Testis (tissue), 2 donors: ENCODE measurements around the gene RBP4.

ENCODE experiments used
- POLR2A ChIP-seq: fragments of 450-650 bp; IDR thresholded peaks from one replicate; pipeline ENCODE4 v1.6.1; 2017; ENCODE audit warnings: antibody characterized with exemption, mild to moderate bottlenecking, moderate library complexity
- TF ChIP-seq, protein P1 (sequence below), 3 experiments: fragments of 450-650 bp in 2 of 3; fragments of 200-600 bp in 1 of 3; sonication (generic) in 1 of 3; IDR thresholded peaks; one replicate each; pipeline ENCODE4 v1.5.1; 2016 to 2019; ENCODE audit warnings: antibody characterized with exemption in 3 of 3, mild to moderate bottlenecking in 2 of 3, moderate library complexity in 1 of 3

- TF ChIP-seq, protein P1, sequence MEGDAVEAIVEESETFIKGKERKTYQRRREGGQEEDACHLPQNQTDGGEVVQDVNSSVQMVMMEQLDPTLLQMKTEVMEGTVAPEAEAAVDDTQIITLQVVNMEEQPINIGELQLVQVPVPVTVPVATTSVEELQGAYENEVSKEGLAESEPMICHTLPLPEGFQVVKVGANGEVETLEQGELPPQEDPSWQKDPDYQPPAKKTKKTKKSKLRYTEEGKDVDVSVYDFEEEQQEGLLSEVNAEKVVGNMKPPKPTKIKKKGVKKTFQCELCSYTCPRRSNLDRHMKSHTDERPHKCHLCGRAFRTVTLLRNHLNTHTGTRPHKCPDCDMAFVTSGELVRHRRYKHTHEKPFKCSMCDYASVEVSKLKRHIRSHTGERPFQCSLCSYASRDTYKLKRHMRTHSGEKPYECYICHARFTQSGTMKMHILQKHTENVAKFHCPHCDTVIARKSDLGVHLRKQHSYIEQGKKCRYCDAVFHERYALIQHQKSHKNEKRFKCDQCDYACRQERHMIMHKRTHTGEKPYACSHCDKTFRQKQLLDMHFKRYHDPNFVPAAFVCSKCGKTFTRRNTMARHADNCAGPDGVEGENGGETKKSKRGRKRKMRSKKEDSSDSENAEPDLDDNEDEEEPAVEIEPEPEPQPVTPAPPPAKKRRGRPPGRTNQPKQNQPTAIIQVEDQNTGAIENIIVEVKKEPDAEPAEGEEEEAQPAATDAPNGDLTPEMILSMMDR (IDR thresholded peaks at IDR 0.05), result no peak
- no peak for TF ChIP-seq POLR2A
Measured at GRCh38 chr10:93590638-93591037, 10.4 kb downstream of the RBP4 start.
